Keratinocyte (primary cell): ENCODE measurements around the gene FAM24B. TPM values are rescaled to one million over a fixed set of nuclear protein-coding genes. Genes with fewer than 3 reads are reported as not detected.

Experiments used
- DNase-seq: peaks from one replicate; pipeline ENCODE4 v3.0.0-alpha.2; 2011; ENCODE audit warnings: low read depth, missing footprints, low spot score
- FAIRE-seq: peaks from 2 replicates; lab custom pipeline; 2011; peaks lifted over from hg19 to GRCh38; lab: Jason Lieb, UNC
- H2AFZ ChIP-seq: 2 replicates; pipeline ENCODE4 v1.6.0; 2012; ENCODE audit warnings: low read length, control low read depth, inconsistent platforms; ENCODE audit not compliant: control insufficient read depth
- H3K27ac ChIP-seq: 2 replicates; pipeline ENCODE4 v1.5.1; 2011; ENCODE audit warnings: low read length; ENCODE audit not compliant: control insufficient read depth, insufficient read depth
- H3K27me3 ChIP-seq: 3 replicates; pipeline ENCODE4 v1.6.0; 2011; ENCODE audit warnings: low read length; ENCODE audit not compliant: control insufficient read depth, insufficient read depth; ENCODE audit errors: extremely low read depth
- H3K36me3 ChIP-seq, 2 experiments: 2 replicates in 1 of 2; 3 replicates in 1 of 2; pipeline ENCODE4 v1.5.1; 2011; ENCODE audit warnings: low read length in 2 of 2, mild to moderate bottlenecking in 1 of 2; ENCODE audit not compliant: control insufficient read depth in 2 of 2, insufficient read depth in 2 of 2; ENCODE audit errors: extremely low read depth in 1 of 2
- H3K4me1 ChIP-seq: 3 replicates; pipeline ENCODE4 v1.5.1; 2011; ENCODE audit warnings: low read length; ENCODE audit not compliant: control insufficient read depth, insufficient read depth; ENCODE audit errors: extremely low read depth
- H3K4me2 ChIP-seq: 3 replicates; pipeline ENCODE4 v1.6.0; 2011; ENCODE audit warnings: low read depth, low read length; ENCODE audit not compliant: control insufficient read depth, insufficient read depth; ENCODE audit errors: extremely low read depth
- H3K4me3 ChIP-seq, 3 experiments: fragments of 200-600 bp in 1 of 3; sonication (generic) in 1 of 3; 2 replicates in 2 of 3; 3 replicates in 1 of 3; pipeline ENCODE4 v1.5.1; 2011 to 2016; ENCODE audit warnings: low read length in 3 of 3, mild to moderate bottlenecking in 3 of 3, control low read depth in 2 of 3, inconsistent platforms in 1 of 3, low read depth in 1 of 3, mixed read lengths in 1 of 3, mixed run types in 1 of 3, moderate library complexity in 1 of 3; ENCODE audit not compliant: control insufficient read depth in 2 of 3, insufficient read depth in 2 of 3; ENCODE audit errors: extremely low read depth in 1 of 3
- H3K79me2 ChIP-seq: 2 replicates; pipeline ENCODE4 v1.6.0; 2012; ENCODE audit warnings: low read length; ENCODE audit not compliant: control insufficient read depth, insufficient read depth
- H3K9ac ChIP-seq: 3 replicates; pipeline ENCODE4 v1.6.0; 2011; ENCODE audit warnings: low read length; ENCODE audit not compliant: control insufficient read depth, insufficient read depth; ENCODE audit errors: extremely low read depth
- H3K9me1 ChIP-seq: 3 replicates; pipeline ENCODE4 v1.6.0; 2011; ENCODE audit warnings: low read length; ENCODE audit not compliant: control insufficient read depth, insufficient read depth; ENCODE audit errors: extremely low read depth
- H3K9me3 ChIP-seq: 2 replicates; pipeline ENCODE4 v1.5.1; 2012; ENCODE audit warnings: low read depth, low read length; ENCODE audit not compliant: control insufficient read depth
- H4K20me1 ChIP-seq: 3 replicates; pipeline ENCODE4 v1.6.0; 2011; ENCODE audit warnings: low read length; ENCODE audit not compliant: control insufficient read depth, insufficient read depth; ENCODE audit errors: extremely low read depth
- EZH2 ChIP-seq: IDR thresholded peaks from one replicate; pipeline ENCODE4 v1.6.1; 2012; ENCODE audit warnings: inconsistent platforms, mild to moderate bottlenecking, low read length, moderate library complexity
- dilution Hi-C: fragments of 300-500 bp; cut with MboI; formaldehyde crosslinking; loops from one replicate; pipeline ENCODE4 v1.7.0; 2020; ENCODE audit warnings: low sequenced_read_pairs; ENCODE audit not compliant: extremely low pct_ligation_motif_present
- polyA plus RNA-seq, 5 experiments: library from polyadenylated mRNA; depleted of rRNA in 3 of 5; stranded (reverse) in 3 of 5; stranded (forward) in 1 of 5; unstranded in 1 of 5; fragments of >200 nt; gene quantifications; 1 replicate in 1 of 5; 2 replicates in 3 of 5; 3 replicates in 1 of 5; pipeline versions ENCODE4 v1.2.1 to v1.2.3, GENCODE V29; 2011 to 2012; ENCODE audit warnings: missing spikeins in 2 of 5, low read depth in 1 of 5, low replicate concordance in 1 of 5
- TF ChIP-seq, protein P1 (sequence below), 3 experiments: IDR thresholded peaks in 1 of 3; conservative IDR thresholded peaks in 1 of 3; optimal IDR thresholded peaks in 1 of 3; 2 replicates in 2 of 3; 3 replicates in 1 of 3; pipeline versions ENCODE3 to v1.5.1; 2011; ENCODE audit warnings: low read length in 3 of 3, mild to moderate bottlenecking in 3 of 3, moderate library complexity in 2 of 3, control low read depth in 1 of 3, inconsistent platforms in 1 of 3; ENCODE audit not compliant: insufficient read depth in 2 of 3; ENCODE audit errors: extremely low read depth in 1 of 3

FAM24B gene
- polyA plus RNA-seq, 1 donor (not counting 4 experiments of a cell fraction or from before 2014, with no cell fraction given), result 4.5 TPM

DNA sequence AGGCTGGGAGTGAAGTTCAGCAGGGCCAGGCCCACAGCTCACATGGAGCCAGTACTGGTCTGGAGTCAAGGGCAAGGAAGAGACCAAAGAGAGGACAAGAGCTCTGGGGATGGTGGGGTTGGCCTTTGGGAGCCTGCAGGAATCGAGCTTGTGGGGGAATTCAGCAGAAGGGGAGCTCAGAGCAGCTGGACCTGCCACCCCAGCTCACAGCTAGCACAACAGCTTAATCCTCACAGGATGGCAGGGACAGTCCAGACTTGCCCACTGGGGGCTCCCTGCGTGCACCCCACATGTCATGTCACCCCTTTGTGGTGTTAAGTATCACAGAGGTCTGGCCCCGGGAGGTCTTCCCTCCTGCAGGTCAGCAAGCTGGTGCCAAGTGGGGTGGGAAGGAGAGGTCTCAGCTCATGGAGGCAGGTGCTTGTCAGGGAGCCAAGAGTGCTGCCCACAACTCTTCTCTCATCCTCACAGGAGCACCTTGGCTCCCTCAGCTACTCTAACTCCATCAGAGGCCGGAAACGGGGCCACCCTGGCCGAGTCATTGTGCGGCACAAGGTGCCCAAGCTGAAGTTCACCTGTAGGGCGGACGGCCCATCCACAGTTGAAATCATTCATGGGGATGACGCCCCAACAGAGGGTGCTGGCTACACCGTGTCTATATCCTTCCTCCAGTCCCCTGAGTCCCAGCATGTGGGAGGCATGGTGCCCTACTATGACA, 56.2 kb downstream of the FAM24B start:
- no peaks in the 10 kb centered on the region for H3K9me1 ChIP-seq
- H3K27ac ChIP-seq, result no peak overlapping the region
- H4K20me1 ChIP-seq, result no peaks in the 10 kb centered on the region
- no peak for TF ChIP-seq EZH2
- TF ChIP-seq, protein P1, sequence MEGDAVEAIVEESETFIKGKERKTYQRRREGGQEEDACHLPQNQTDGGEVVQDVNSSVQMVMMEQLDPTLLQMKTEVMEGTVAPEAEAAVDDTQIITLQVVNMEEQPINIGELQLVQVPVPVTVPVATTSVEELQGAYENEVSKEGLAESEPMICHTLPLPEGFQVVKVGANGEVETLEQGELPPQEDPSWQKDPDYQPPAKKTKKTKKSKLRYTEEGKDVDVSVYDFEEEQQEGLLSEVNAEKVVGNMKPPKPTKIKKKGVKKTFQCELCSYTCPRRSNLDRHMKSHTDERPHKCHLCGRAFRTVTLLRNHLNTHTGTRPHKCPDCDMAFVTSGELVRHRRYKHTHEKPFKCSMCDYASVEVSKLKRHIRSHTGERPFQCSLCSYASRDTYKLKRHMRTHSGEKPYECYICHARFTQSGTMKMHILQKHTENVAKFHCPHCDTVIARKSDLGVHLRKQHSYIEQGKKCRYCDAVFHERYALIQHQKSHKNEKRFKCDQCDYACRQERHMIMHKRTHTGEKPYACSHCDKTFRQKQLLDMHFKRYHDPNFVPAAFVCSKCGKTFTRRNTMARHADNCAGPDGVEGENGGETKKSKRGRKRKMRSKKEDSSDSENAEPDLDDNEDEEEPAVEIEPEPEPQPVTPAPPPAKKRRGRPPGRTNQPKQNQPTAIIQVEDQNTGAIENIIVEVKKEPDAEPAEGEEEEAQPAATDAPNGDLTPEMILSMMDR (optimal IDR thresholded peaks at IDR 0.05 in 1 of 3, IDR thresholded peaks at IDR 0.05 in 1 of 3, conservative IDR thresholded peaks at IDR 0.05 in 1 of 3; ENCODE audit: extremely low read depth in 1 of 3, insufficient read depth in 2 of 3, low read length in 3 of 3), result no peak
- peaks cover 20% of the 10 kb centered on the region for H3K27me3 ChIP-seq
- H3K79me2 ChIP-seq, result no peaks in the 10 kb centered on the region
- no peak overlapping the region for H3K4me3 ChIP-seq
- no peaks in the 10 kb centered on the region for H3K4me1 ChIP-seq
- dilution Hi-C loops, result no loop called here
- no peak for DNase-seq
- no peaks in the 10 kb centered on the region for H3K9me3 ChIP-seq
- H2AFZ ChIP-seq, result no peak overlapping the region
- FAIRE-seq, result no peak
- no peak overlapping the region for H3K4me2 ChIP-seq
- H3K36me3 ChIP-seq, result no peaks in the 10 kb centered on the region
- H3K9ac ChIP-seq, result no peak overlapping the region

DNA sequence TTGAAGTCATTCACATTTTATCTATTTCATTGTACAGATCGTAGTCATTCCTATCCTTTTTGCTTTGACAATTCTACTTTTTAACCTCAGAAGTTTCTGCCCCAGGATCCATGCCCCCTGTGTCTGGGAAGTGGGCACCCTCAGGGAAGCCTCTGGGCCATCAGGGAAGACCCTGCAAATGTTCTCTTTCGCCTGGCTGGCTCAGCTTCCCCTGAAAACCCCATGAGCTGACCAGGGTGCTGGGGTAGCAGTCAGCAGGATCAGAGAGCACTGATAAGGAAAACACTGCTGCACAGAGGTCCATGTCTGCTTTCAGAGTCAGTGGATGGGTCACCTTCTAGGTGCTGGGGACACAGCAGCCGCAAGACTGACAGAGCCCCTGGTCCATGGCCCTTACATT, 57.6 kb downstream of the FAM24B start:
- FAIRE-seq (no peak), DNase-seq (no peak)
- dilution Hi-C loops, result no loop called here
- no peak overlapping the region for H2AFZ ChIP-seq
- H4K20me1 ChIP-seq, result no peaks in the 10 kb centered on the region
- peaks cover 22% of the 10 kb centered on the region for H3K27me3 ChIP-seq
- H3K9me3 ChIP-seq, result no peaks in the 10 kb centered on the region
- H3K36me3 ChIP-seq, result no peaks in the 10 kb centered on the region
- H3K79me2 ChIP-seq, result no peaks in the 10 kb centered on the region
- no peak overlapping the region for H3K4me3 ChIP-seq
- no peaks in the 10 kb centered on the region for H3K9me1 ChIP-seq
- no peak overlapping the region for H3K4me2 ChIP-seq
- no peaks in the 10 kb centered on the region for H3K4me1 ChIP-seq
- TF ChIP-seq, protein P1 (optimal IDR thresholded peaks at IDR 0.05 in 1 of 3, IDR thresholded peaks at IDR 0.05 in 1 of 3, conservative IDR thresholded peaks at IDR 0.05 in 1 of 3; ENCODE audit: extremely low read depth in 1 of 3, insufficient read depth in 2 of 3, low read length in 3 of 3), result no peak
- no peak for TF ChIP-seq EZH2
- no peak overlapping the region for H3K9ac ChIP-seq
- H3K27ac ChIP-seq, result no peak overlapping the region
